GM18499 (cell line): ENCODE measurements around the gene STMN1.

Source experiments
- ATAC-seq: cut with Tn5 transposase; IDR thresholded peaks from one replicate; pipeline ENCODE4 v1.9.1; 2021; ENCODE audit warnings: moderate number of reproducible peaks; ENCODE audit not compliant: insufficient read depth, unreplicated experiment

STMN1 gene

GRCh38 chr1:25922056-25922970, 16.1 kb upstream of the STMN1 start:
- no peak for ATAC-seq

GRCh38 chr1:25918615-25919014, 12.4 kb upstream of the STMN1 start:
- ATAC-seq, result no peak

GRCh38 chr1:25917996-25918395, 11.8 kb upstream of the STMN1 start:
- no peak for ATAC-seq

- no peak for ATAC-seq
Measured at GRCh38 chr1:25916460-25916859, 10.2 kb upstream of the STMN1 start.

- no peak for ATAC-seq
Measured at GRCh38 chr1:25914074-25914995, 8.1 kb upstream of the STMN1 start.

- ATAC-seq, result no peak
Measured at GRCh38 chr1:25913206-25913605, 7.0 kb upstream of the STMN1 start.

- ATAC-seq, result no peak
Measured at GRCh38 chr1:25912076-25912831, 6.0 kb upstream of the STMN1 start.

GRCh38 chr1:25911162-25911561, 4.9 kb upstream of the STMN1 start:
- ATAC-seq, result no peak

GRCh38 chr1:25909040-25909439, 2.8 kb upstream of the STMN1 start:
- no peak for ATAC-seq

- ATAC-seq, result no peak
Measured at GRCh38 chr1:25908161-25908560, 1.9 kb upstream of the STMN1 start.

GRCh38 chr1:25907601-25908000, 1.4 kb upstream of the STMN1 start:
- ATAC-seq, result no peak

- ATAC-seq, result no peak
Measured at GRCh38 chr1:25906644-25907300, 553 bp upstream of the STMN1 start.

GRCh38 chr1:25904943-25905679, 1.1 kb downstream of the STMN1 start:
- no peak for ATAC-seq

GRCh38 chr1:25903986-25904385, 2.2 kb downstream of the STMN1 start:
- ATAC-seq, result no peak

GRCh38 chr1:25902462-25902861, 3.8 kb downstream of the STMN1 start:
- ATAC-seq, result no peak

GRCh38 chr1:25900219-25900618, 6.0 kb downstream of the STMN1 start:
- ATAC-seq, result no peak

- ATAC-seq, result no peak
Measured at GRCh38 chr1:25899792-25900191, 6.4 kb downstream of the STMN1 start.

GRCh38 chr1:25898223-25899015, 7.8 kb downstream of the STMN1 start:
- no peak for ATAC-seq
